Panc1 (cell line): ENCODE measurements around the gene CYFIP2.

Experiments
- CTCF ChIP-seq: fragments of 450-650 bp; IDR thresholded peaks from 2 replicates; pipeline ENCODE4 v1.5.1; 2017; ENCODE audit warnings: mild to moderate bottlenecking
- POLR2AphosphoS5 ChIP-seq: IDR thresholded peaks from 2 replicates; pipeline ENCODE4 v1.6.1; 2012; ENCODE audit warnings: mild to moderate bottlenecking, low read depth, low read length, moderate library complexity

GRCh38 chr5:157345067-157345466 lies 79.1 kb downstream of the CYFIP2 start:
- TF ChIP-seq POLR2AphosphoS5, result no peak
- TF ChIP-seq CTCF, result no peak
